ENCODE results near the gene SF3A1. TPM values are rescaled to one million over a fixed set of nuclear protein-coding genes. Genes with fewer than 3 reads are reported as not detected.
A peak's percentile ranks its signal among the peaks of the same experiment; 100 is the strongest.

SF3A1 gene
- polyA plus RNA-seq, 1 donor: 100 TPM

GRCh38 chr22:30287648-30288418, 68.9 kb downstream of the SF3A1 start:
- peak; percentile 83 for DNase-seq

- no peak for DNase-seq
These were observed 69.7 kb downstream of the SF3A1 start for GRCh38 chr22:30286813-30287647.

- DNase-seq: no peak
These were observed 70.4 kb downstream of the SF3A1 start for GRCh38 chr22:30286331-30286730.

- DNase-seq: no peak
These were observed 70.9 kb downstream of the SF3A1 start for GRCh38 chr22:30285846-30286200.

GRCh38 chr22:30285176-30285845, 71.4 kb downstream of the SF3A1 start:
- no peak for DNase-seq

GRCh38 chr22:30284666-30285065, 72.0 kb downstream of the SF3A1 start:
- DNase-seq: no peak

GRCh38 chr22:30284172-30284571, 72.5 kb downstream of the SF3A1 start:
- DNase-seq: no peak

GRCh38 chr22:30283342-30283741, 73.4 kb downstream of the SF3A1 start:
- DNase-seq: no peak

GRCh38 chr22:30282616-30283046, 74.1 kb downstream of the SF3A1 start:
- DNase-seq: no peak

Other genes starting within 250 kb of the SF3A1 start
- gene LIF, start 110.1 kb downstream of the SF3A1 start, polyA plus RNA-seq (ENCODE audit: insufficient read length): 0.90 TPM
- 0.17 TPM for gene OSM, start 90.0 kb downstream of the SF3A1 start, polyA plus RNA-seq (ENCODE audit: insufficient read length)
- gene CASTOR1, start 67.4 kb downstream of the SF3A1 start, polyA plus RNA-seq (ENCODE audit: insufficient read length): 5.4 TPM
- gene TBC1D10A, start 30.0 kb downstream of the SF3A1 start, polyA plus RNA-seq (ENCODE audit: insufficient read length): 8.1 TPM
- gene CCDC157, start 113 bp upstream of the SF3A1 start, polyA plus RNA-seq (ENCODE audit: insufficient read length): 1.7 TPM
- gene RNF215, start 30.5 kb upstream of the SF3A1 start, polyA plus RNA-seq (ENCODE audit: insufficient read length): 11.5 TPM
- 2.0 TPM for gene SEC14L2, start 40.1 kb upstream of the SF3A1 start, polyA plus RNA-seq (ENCODE audit: insufficient read length)
- 6.9 TPM for gene MTFP1, start 68.9 kb upstream of the SF3A1 start, polyA plus RNA-seq (ENCODE audit: insufficient read length)
- gene SEC14L3, start 115.1 kb upstream of the SF3A1 start, polyA plus RNA-seq (ENCODE audit: insufficient read length): not detected
- 0.45 TPM for gene SEC14L4, start 148.8 kb upstream of the SF3A1 start, polyA plus RNA-seq (ENCODE audit: insufficient read length)
- 0.19 TPM for gene SEC14L6, start 189.8 kb upstream of the SF3A1 start, polyA plus RNA-seq (ENCODE audit: insufficient read length)
- 6.5 TPM for gene GAL3ST1, start 217.8 kb upstream of the SF3A1 start, polyA plus RNA-seq (ENCODE audit: insufficient read length)
- gene PES1, start 235.0 kb upstream of the SF3A1 start, polyA plus RNA-seq (ENCODE audit: insufficient read length): 51.6 TPM